H1 (cell line): ENCODE measurements around the gene C19orf44. TPM values are rescaled to one million over a fixed set of nuclear protein-coding genes. Genes with fewer than 3 reads are reported as not detected.

Experiments used
- CTCF ChIA-PET: fragments of 300-600 bp; sonication (Branson Sonifier 250); formaldehyde crosslinking; loops from one replicate; lab custom pipeline; 2021; ENCODE audit not compliant: partially characterized antibody; lab: Charles Lee
- POLR2A ChIA-PET: fragments of 300-600 bp; sonication (Branson Sonifier 250); formaldehyde crosslinking; loops from one replicate; lab custom pipeline; 2021; ENCODE audit warnings: inconsistent platforms; ENCODE audit not compliant: partially characterized antibody; lab: Charles Lee
- DNase-seq, 2 experiments: peaks; one replicate each; pipeline versions ENCODE4 v3.0.0 to v3.0.0-alpha.2; 2010 to 2022; ENCODE audit warnings: low spot score in 2 of 2, low read depth in 1 of 2, mixed read lengths in 1 of 2
- FAIRE-seq: peaks from 2 replicates; lab custom pipeline; 2011; peaks lifted over from hg19 to GRCh38; lab: Jason Lieb, UNC
- H2AFZ ChIP-seq: 2 replicates; pipeline ENCODE4 v1.8.1; 2012; ENCODE audit warnings: low read length, inconsistent platforms
- H2AK5ac ChIP-seq: 2 replicates; pipeline ENCODE4 v1.6.1; 2013; ENCODE audit warnings: low read depth, low read length
- H2BK120ac ChIP-seq: replicated peaks from 2 replicates; pipeline ENCODE3; 2013; ENCODE audit warnings: low read depth, low read length, inconsistent platforms
- H2BK12ac ChIP-seq: 2 replicates; pipeline ENCODE4 v1.6.1; 2013; ENCODE audit warnings: low read depth, low read length
- H2BK15ac ChIP-seq: 2 replicates; pipeline ENCODE4 v1.6.1; 2013; ENCODE audit warnings: low read length
- H2BK20ac ChIP-seq: 2 replicates; pipeline ENCODE4 v1.6.1; 2013; ENCODE audit warnings: low read length
- H2BK5ac ChIP-seq: 2 replicates; pipeline ENCODE4 v1.6.1; 2013; ENCODE audit warnings: low read depth, low read length
- H3K14ac ChIP-seq: 2 replicates; pipeline ENCODE4 v1.6.1; 2013; ENCODE audit warnings: inconsistent platforms; ENCODE audit not compliant: insufficient read length
- H3K18ac ChIP-seq: 2 replicates; pipeline ENCODE4 v1.6.1; 2013; ENCODE audit warnings: low read length; ENCODE audit errors: extremely low read depth
- H3K23ac ChIP-seq: 2 replicates; pipeline ENCODE4 v1.6.1; 2013; ENCODE audit warnings: inconsistent platforms; ENCODE audit not compliant: insufficient read length
- H3K23me2 ChIP-seq: 2 replicates; pipeline ENCODE4 v1.6.1; 2013; ENCODE audit warnings: low read depth, low read length
- H3K27ac ChIP-seq: 2 replicates; pipeline ENCODE4 v1.6.1; 2011; ENCODE audit warnings: low read depth, low read length, inconsistent platforms
- H3K27me3 ChIP-seq, 4 experiments: replicated peaks in 1 of 4; 1 replicate in 1 of 4; 2 replicates in 3 of 4; pipeline versions ENCODE4 v1.6.1 to v1.8.1; 2011 to 2013; ENCODE audit warnings: low read length in 3 of 4, mild to moderate bottlenecking in 3 of 4, inconsistent platforms in 2 of 4, mixed read lengths in 2 of 4, moderate library complexity in 1 of 4; ENCODE audit not compliant: control insufficient read depth in 3 of 4, insufficient read depth in 3 of 4; ENCODE audit errors: extremely low read depth in 1 of 4
- H3K36me3 ChIP-seq, 4 experiments: 2 replicates each; pipeline versions ENCODE4 v1.6.1 to v1.8.1; 2011 to 2013; ENCODE audit warnings: mild to moderate bottlenecking in 4 of 4, low read length in 3 of 4, moderate library complexity in 2 of 4, control low read depth in 1 of 4, inconsistent platforms in 1 of 4; ENCODE audit not compliant: insufficient read depth in 4 of 4, control insufficient read depth in 2 of 4
- H3K4ac ChIP-seq: replicated peaks from 2 replicates; pipeline ENCODE3; 2013; ENCODE audit warnings: low read length, low read depth, mixed read lengths, inconsistent platforms; ENCODE audit not compliant: insufficient read length
- H3K4me1 ChIP-seq, 4 experiments: replicated peaks in 1 of 4; 1 replicate in 1 of 4; 2 replicates in 3 of 4; pipeline versions ENCODE4 v1.6.1 to v1.8.1; 2011 to 2013; ENCODE audit warnings: low read length in 3 of 4, inconsistent platforms in 2 of 4, mixed read lengths in 1 of 4; ENCODE audit not compliant: insufficient read depth in 4 of 4, control insufficient read depth in 3 of 4
- H3K4me2 ChIP-seq, 2 experiments: 2 replicates each; pipeline versions ENCODE4 v1.6.1 to v1.8.1; 2011 to 2013; ENCODE audit warnings: low read depth in 2 of 2, low read length in 2 of 2, control low read depth in 1 of 2, inconsistent platforms in 1 of 2, mild to moderate bottlenecking in 1 of 2; ENCODE audit not compliant: insufficient read depth in 1 of 2
- H3K4me3 ChIP-seq, 4 experiments: fragments of 200-600, 300-600 bp in 1 of 4; sonication (generic), shearing (Covaris generic), sonication (Bioruptor Twin) in 1 of 4; 2 replicates each; pipeline versions ENCODE4 v1.5.1 to v1.8.1; 2011 to 2016; ENCODE audit warnings: low read length in 4 of 4, low read depth in 3 of 4, control low read depth in 2 of 4, inconsistent platforms in 2 of 4, mild to moderate bottlenecking in 2 of 4, mixed read lengths in 1 of 4, moderate library complexity in 1 of 4; ENCODE audit not compliant: insufficient read depth in 2 of 4; ENCODE audit errors: extremely low read depth in 1 of 4
- H3K56ac ChIP-seq: replicated peaks from 2 replicates; pipeline ENCODE3; 2013; ENCODE audit warnings: low read depth, mild to moderate bottlenecking, mixed read lengths, low read length, inconsistent platforms; ENCODE audit not compliant: insufficient read length
- H3K79me1 ChIP-seq: 2 replicates; pipeline ENCODE4 v1.6.1; 2013; ENCODE audit warnings: low read depth, low read length, control low read depth
- H3K79me2 ChIP-seq, 2 experiments: 2 replicates each; pipeline versions ENCODE4 v1.6.1 to v1.8.1; 2012 to 2013; ENCODE audit warnings: low read length in 2 of 2, mild to moderate bottlenecking in 2 of 2, inconsistent platforms in 1 of 2; ENCODE audit not compliant: insufficient read depth in 2 of 2, control insufficient read depth in 1 of 2
- H3K9ac ChIP-seq, 4 experiments: replicated peaks in 1 of 4; 1 replicate in 1 of 4; 2 replicates in 3 of 4; pipeline versions ENCODE4 v1.6.1 to v1.8.1; 2011 to 2013; ENCODE audit warnings: low read depth in 3 of 4, low read length in 3 of 4, control low read depth in 2 of 4, mild to moderate bottlenecking in 2 of 4, moderate library complexity in 2 of 4, inconsistent platforms in 1 of 4; ENCODE audit errors: extremely low read depth in 1 of 4
- H3K9me3 ChIP-seq, 2 experiments: 2 replicates each; pipeline versions ENCODE4 v1.6.1 to v1.8.1; 2012 to 2013; ENCODE audit warnings: mild to moderate bottlenecking in 2 of 2, moderate library complexity in 2 of 2, control low read depth in 1 of 2, inconsistent platforms in 1 of 2, low read depth in 1 of 2, low read length in 1 of 2, mixed read lengths in 1 of 2; ENCODE audit not compliant: insufficient read depth in 2 of 2
- H4K20me1 ChIP-seq, 2 experiments: replicated peaks in 1 of 2; 2 replicates each; pipeline versions ENCODE3 to v1.8.1; 2011 to 2013; ENCODE audit warnings: inconsistent platforms in 2 of 2, low read length in 2 of 2, mild to moderate bottlenecking in 1 of 2; ENCODE audit not compliant: insufficient read depth in 2 of 2, control insufficient read depth in 1 of 2
- H4K5ac ChIP-seq: 2 replicates; pipeline ENCODE4 v1.6.1; 2013; ENCODE audit warnings: low read length, low read depth, mixed read lengths, inconsistent platforms; ENCODE audit not compliant: insufficient read length
- H4K8ac ChIP-seq: 2 replicates; pipeline ENCODE4 v1.8.0; 2013; ENCODE audit warnings: mild to moderate bottlenecking, moderate library complexity, low read length, inconsistent platforms; ENCODE audit not compliant: insufficient read depth; ENCODE audit errors: extremely low read depth
- H4K91ac ChIP-seq: replicated peaks from 2 replicates; pipeline ENCODE3; 2013; ENCODE audit warnings: low read length, mixed read lengths, inconsistent platforms; ENCODE audit not compliant: insufficient read length
- ATF2 ChIP-seq: IDR thresholded peaks from 2 replicates; pipeline ENCODE4 v1.6.1; 2012; ENCODE audit warnings: low read length, inconsistent platforms
- CHD1 ChIP-seq: IDR thresholded peaks from 2 replicates; pipeline ENCODE4 v1.6.1; 2012; ENCODE audit warnings: low read depth, low read length, improper control_type of control experiment
- WGBS, 2 experiments: shearing (Covaris generic) in 1 of 2; methylation state at CpG; one replicate each; pipeline versions ENCODE4 v1.1.6 to v1.1.7; 2013 to 2015; ENCODE audit warnings: low lambda C conversion rate in 2 of 2, mixed read lengths in 2 of 2, inconsistent platforms in 1 of 2, low coverage in 1 of 2, missing lambda C conversion rate in 1 of 2; ENCODE audit not compliant: insufficient replicate concordance in 2 of 2, insufficient coverage in 1 of 2, insufficient read length in 1 of 2; ENCODE audit errors: extremely low coverage in 1 of 2, missing lambda C conversion rate in 1 of 2; 5-methylcytosine and 5-hydroxymethylcytosine counted together
- polyA plus RNA-seq, 7 experiments: library from polyadenylated mRNA; depleted of rRNA in 3 of 7; stranded (reverse) in 5 of 7; unstranded in 2 of 7; fragments of >200 nt in 5 of 7; fragments of 200-250 nt in 2 of 7; gene quantifications; 1 replicate in 5 of 7; 2 replicates in 1 of 7; 4 replicates in 1 of 7; pipeline versions ENCODE4 v1.2.1 to v1.2.3, GENCODE V29; 2011 to 2013; ENCODE audit warnings: missing spikeins in 2 of 7, mixed read lengths in 2 of 7
- total RNA-seq: library from RNA; stranded (reverse); fragmentation: NEBNext Ultra II Directional; extraction: Animal tissue kit (Norgen Biotek cat#: 25700); gene quantifications from 2 replicates; pipeline ENCODE4 v1.2.1, GENCODE V29; 2021

The C19orf44 gene
- total and polyA plus RNA-seq, 2 of the 8 experiments (the other 6 are each of a cell fraction or from before 2014, with no cell fraction given) = 2.1 to 4.5 TPM

GRCh38 chr19:16516381-16516780 lies 20.2 kb downstream of the C19orf44 start:
- H4K20me1 ChIP-seq = peaks cover 14 to 22% of the 10 kb centered on the region in 2 experiments
- FAIRE-seq (no peak), DNase-seq (no peak)
- 81% methylated on average over 15 of the region's 15 CpGs; no CpG with 5 or more reads in 1 of the 2 experiments for WGBS, 2 experiments
- H3K4me3 ChIP-seq = no peak overlapping the region
- no peak overlapping the region for H3K27ac ChIP-seq
- no peaks in the 10 kb centered on the region for H3K9me3 ChIP-seq
- no peak overlapping the region for H3K4ac ChIP-seq
- H3K18ac ChIP-seq = no peak overlapping the region
- H2BK15ac ChIP-seq = no peak overlapping the region
- H3K23ac ChIP-seq = no peak overlapping the region
- H3K27me3 ChIP-seq = no peaks in the 10 kb centered on the region
- H3K79me1 ChIP-seq = no peaks in the 10 kb centered on the region
- H3K4me2 ChIP-seq = no peak overlapping the region
- H2BK12ac ChIP-seq = no peak overlapping the region
- peaks cover 23 to 46% (median 44%) of the 10 kb centered on the region in 4 experiments for H3K36me3 ChIP-seq
- no peaks in the 10 kb centered on the region for H3K79me2 ChIP-seq
- ChIA-PET POLR2A (interaction anchor here (1.2 to 4.5 kb wide), 6 partner anchors 10 to 74 kb away, joined by 3 to 34 read pairs (median 5); partner anchors contain the start of genes C19orf44 and CALR3), CTCF (interaction anchor here (0.6 to 6.1 kb wide), 8 partner anchors 11 to 117 kb away, joined by 3 to 67 read pairs (median 5); no protein-coding TSS in a partner anchor)
- H4K91ac ChIP-seq = no peak overlapping the region
- no peak overlapping the region for H3K56ac ChIP-seq
- H2AK5ac ChIP-seq = no peak overlapping the region
- no peak overlapping the region for H4K8ac ChIP-seq
- no peak overlapping the region for H4K5ac ChIP-seq
- H3K14ac ChIP-seq = no peak overlapping the region
- H2BK120ac ChIP-seq = no peak overlapping the region
- no peaks in the 10 kb centered on the region for H3K23me2 ChIP-seq
- no peak overlapping the region for H2BK20ac ChIP-seq
- H2AFZ ChIP-seq = no peak overlapping the region
- H3K4me1 ChIP-seq = no peaks in the 10 kb centered on the region
- TF ChIP-seq ATF2 (no peak), CHD1 (no peak)
- no peak overlapping the region for H2BK5ac ChIP-seq
- no peak overlapping the region for H3K9ac ChIP-seq
